Measurements from ENCODE around the gene FGD6.

GRCh38 chr12:95073698-95074520 is 143.4 kb downstream of the FGD6 start:
- TF ChIP-seq CTCF (IDR thresholded peaks at IDR 0.05) (peak; percentile 53 to 92 (median 77)), EP300 (IDR thresholded peaks at IDR 0.05) (no peak), POLR2AphosphoS5 (IDR thresholded peaks at IDR 0.05) (no peak)

Measured in gastroesophageal sphincter (tissue), 3 donors.